Lower leg skin (tissue), 3 donors: Measurements from ENCODE around the gene NUCKS1.

Source experiments
- CTCF ChIP-seq, 3 donors: fragments of 450-650 bp; IDR thresholded peaks; one replicate each; pipeline ENCODE4 v1.5.1; 2016; ENCODE audit warnings: antibody characterized with exemption in 3 of 3, mild to moderate bottlenecking in 3 of 3, moderate library complexity in 2 of 3
- POLR2A ChIP-seq, 2 donors: fragments of 450-650 bp; IDR thresholded peaks; one replicate each; pipeline ENCODE4 v1.6.1; 2016 to 2017; ENCODE audit warnings: antibody characterized with exemption in 2 of 2, mild to moderate bottlenecking in 1 of 2, moderate library complexity in 1 of 2

GRCh38 chr1:205766038-205766437 lies 16.1 kb upstream of the NUCKS1 start:
- TF ChIP-seq CTCF (IDR thresholded peaks at IDR 0.05) (no peak), POLR2A (IDR thresholded peaks at IDR 0.05) (no peak)
